Progenitor cell of endocrine pancreas (in vitro differentiated cells): ENCODE measurements around the gene MTLN. TPM values are rescaled to one million over a fixed set of nuclear protein-coding genes. Genes with fewer than 3 reads are reported as not detected.
"Not testable (repeated sequence)": the region's sequence is repeated elsewhere in the genome, so short reads cannot be mapped to it uniquely, and the experiment has no call there.

Source experiments
- DNase-seq: peaks from one replicate; pipeline ENCODE4 v3.0.0; 2021; ENCODE audit warnings: low spot score; ENCODE audit not compliant: unreplicated experiment
- H3K27ac Mint-ChIP-seq: 2 replicates; pipeline ENCODE4 v1.8.0; 2021; ENCODE audit warnings: mild to moderate bottlenecking, moderate library complexity, mixed read lengths
- H3K27me3 Mint-ChIP-seq: 2 replicates; pipeline ENCODE4 v1.8.0; 2021; ENCODE audit warnings: mixed read lengths
- H3K36me3 Mint-ChIP-seq: 2 replicates; pipeline ENCODE4 v1.8.0; 2022; ENCODE audit warnings: mixed read lengths; ENCODE audit not compliant: insufficient read depth
- H3K4me1 Mint-ChIP-seq: 2 replicates; pipeline ENCODE4 v1.8.0; 2021; ENCODE audit warnings: low read depth, mixed read lengths
- H3K4me3 Mint-ChIP-seq: 2 replicates; pipeline ENCODE4 v1.8.0; 2021; ENCODE audit warnings: low read depth, mild to moderate bottlenecking, moderate library complexity, mixed read lengths
- H3K9me3 Mint-ChIP-seq: 2 replicates; pipeline ENCODE4 v1.8.0; 2021; ENCODE audit warnings: low read depth, mixed read lengths
- total RNA-seq: library from RNA; stranded (reverse); gene quantifications from 2 replicates; pipeline ENCODE4 v1.2.1, GENCODE V29; 2021
- TF ChIP-seq, protein P1 (sequence below): fragments of 200-600 bp; sonication (generic); IDR thresholded peaks from one replicate; pipeline ENCODE4 v1.5.0; 2021; ENCODE audit warnings: antibody characterized with exemption, mild to moderate bottlenecking; ENCODE audit not compliant: unreplicated experiment

MTLN gene
- total RNA-seq, 1 donor from 2014 or later: 7.5 TPM

GRCh38 chr2:110215566-110216158 lies 3.3 kb upstream of the MTLN start:
- H3K9me3 Mint-ChIP-seq: peaks cover 3% of the 10 kb centered on the region
- H3K36me3 Mint-ChIP-seq: no peaks in the 10 kb centered on the region
- no peaks in the 10 kb centered on the region for H3K27me3 Mint-ChIP-seq
- H3K4me1 Mint-ChIP-seq: peaks cover 5% of the 10 kb centered on the region
- H3K27ac Mint-ChIP-seq: no peak overlapping the region
- no peak for DNase-seq
- TF ChIP-seq, protein P1, sequence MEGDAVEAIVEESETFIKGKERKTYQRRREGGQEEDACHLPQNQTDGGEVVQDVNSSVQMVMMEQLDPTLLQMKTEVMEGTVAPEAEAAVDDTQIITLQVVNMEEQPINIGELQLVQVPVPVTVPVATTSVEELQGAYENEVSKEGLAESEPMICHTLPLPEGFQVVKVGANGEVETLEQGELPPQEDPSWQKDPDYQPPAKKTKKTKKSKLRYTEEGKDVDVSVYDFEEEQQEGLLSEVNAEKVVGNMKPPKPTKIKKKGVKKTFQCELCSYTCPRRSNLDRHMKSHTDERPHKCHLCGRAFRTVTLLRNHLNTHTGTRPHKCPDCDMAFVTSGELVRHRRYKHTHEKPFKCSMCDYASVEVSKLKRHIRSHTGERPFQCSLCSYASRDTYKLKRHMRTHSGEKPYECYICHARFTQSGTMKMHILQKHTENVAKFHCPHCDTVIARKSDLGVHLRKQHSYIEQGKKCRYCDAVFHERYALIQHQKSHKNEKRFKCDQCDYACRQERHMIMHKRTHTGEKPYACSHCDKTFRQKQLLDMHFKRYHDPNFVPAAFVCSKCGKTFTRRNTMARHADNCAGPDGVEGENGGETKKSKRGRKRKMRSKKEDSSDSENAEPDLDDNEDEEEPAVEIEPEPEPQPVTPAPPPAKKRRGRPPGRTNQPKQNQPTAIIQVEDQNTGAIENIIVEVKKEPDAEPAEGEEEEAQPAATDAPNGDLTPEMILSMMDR: no peak
- H3K4me3 Mint-ChIP-seq: no peak overlapping the region

DNA sequence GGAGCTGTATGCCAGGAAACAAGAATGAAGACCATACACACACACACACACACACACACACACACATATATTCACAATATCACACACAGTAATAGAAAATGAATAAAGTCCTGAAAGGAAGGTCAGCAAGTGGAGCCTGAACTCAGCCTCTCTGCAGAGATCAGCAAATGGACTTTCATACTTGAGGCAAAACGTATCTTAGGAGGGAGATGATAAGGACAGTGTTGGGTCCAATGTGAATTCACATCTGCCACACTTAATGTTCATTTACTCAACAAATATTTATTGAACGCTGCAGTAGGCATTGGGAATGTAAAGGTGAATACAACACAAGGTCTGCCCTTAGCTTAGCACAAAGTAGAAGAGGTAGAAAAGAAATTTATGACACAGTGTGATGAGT lies 2.7 kb upstream of the MTLN start:
- Mint-ChIP-seq H3K4me3 (no peak overlapping the region), H3K4me1 (peaks cover 5% of the 10 kb centered on the region), H3K9me3 (peaks cover 3% of the 10 kb centered on the region), H3K27me3 (no peaks in the 10 kb centered on the region), H3K36me3 (no peaks in the 10 kb centered on the region), H3K27ac (no peak overlapping the region)
- TF ChIP-seq, protein P1: no peak
- no peak for DNase-seq

GRCh38 chr2:110213522-110213921 lies 1.2 kb upstream of the MTLN start:
- H3K27ac Mint-ChIP-seq, H3K27me3 Mint-ChIP-seq, H3K4me1 Mint-ChIP-seq, H3K9me3 Mint-ChIP-seq, H3K36me3 Mint-ChIP-seq, DNase-seq, H3K4me3 Mint-ChIP-seq: not testable (repeated sequence)

DNA sequence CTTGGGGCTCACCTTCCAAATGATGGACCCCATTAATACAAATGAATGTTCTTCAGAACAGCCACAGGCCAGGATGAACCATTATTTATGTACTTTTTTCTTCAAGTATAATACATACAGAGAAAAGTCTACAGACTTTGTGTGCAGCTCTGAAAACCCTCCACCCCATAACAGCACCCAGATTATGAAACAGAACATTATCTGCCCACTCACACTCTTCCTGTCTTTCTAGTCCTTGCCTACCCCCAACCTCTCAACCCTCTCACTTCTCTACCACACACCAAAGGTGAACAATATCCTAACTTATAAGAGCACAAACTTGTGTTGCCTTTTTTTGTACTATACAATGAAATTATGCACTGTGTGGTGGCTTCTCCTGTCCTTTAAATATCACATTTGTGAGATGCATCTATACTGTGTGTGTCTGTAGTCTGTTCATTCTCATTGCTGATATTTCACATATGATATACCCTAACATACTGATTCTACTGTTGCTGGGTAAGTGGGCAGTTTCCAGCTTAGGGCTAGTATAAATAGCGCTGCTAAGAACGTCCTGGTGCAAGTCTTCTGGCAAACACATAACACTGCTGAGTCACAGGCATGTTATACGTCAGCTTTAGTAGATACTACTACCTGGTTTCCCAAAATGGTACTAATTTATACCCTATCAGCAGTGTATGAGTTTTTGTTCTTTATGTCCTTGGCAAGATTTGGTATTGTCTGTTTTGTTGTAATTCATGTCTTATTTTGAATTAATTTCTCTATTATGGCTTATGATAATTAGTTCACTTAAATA lies 6.5 kb downstream of the MTLN start:
- Mint-ChIP-seq H3K9me3 (no peaks in the 10 kb centered on the region), H3K27ac (peak overlapping the region; percentile 23), H3K27me3 (peaks cover 5% of the 10 kb centered on the region), H3K36me3 (no peaks in the 10 kb centered on the region), H3K4me3 (peak overlapping the region; percentile 91), H3K4me1 (peaks cover 8% of the 10 kb centered on the region)
- TF ChIP-seq, protein P1: no peak
- DNase-seq: no peak

- H3K27me3 Mint-ChIP-seq: peaks cover 5% of the 10 kb centered on the region
- H3K9me3 Mint-ChIP-seq: no peaks in the 10 kb centered on the region
- H3K4me3 Mint-ChIP-seq: peak within 1 kb of the TSS; percentile 91
- peak; percentile 86 for DNase-seq
- H3K36me3 Mint-ChIP-seq: no peaks in the 10 kb centered on the region
- H3K4me1 Mint-ChIP-seq: peaks cover 8% of the 10 kb centered on the region
- H3K27ac Mint-ChIP-seq: peak within 1 kb of the TSS; percentile 84
- TF ChIP-seq, protein P1: peak; percentile 9
These were observed 7.7 kb downstream of the MTLN start, which contains the start of gene NPHP1 for GRCh38 chr2:110204408-110205385. NPHP1 (minus strand) TSS chr2:110205013; CDS start chr2:110204968, 45 bp downstream.
